ENCODE measurements around the gene PLCH1.
A peak's percentile ranks its signal among the peaks of the same experiment; 100 is the strongest.

The PLCH1 gene

GRCh38 chr3:155528579-155528978, 216.3 kb downstream of the PLCH1 start:
- no peak for TF ChIP-seq CTCF (IDR thresholded peaks at IDR 0.05; ENCODE audit: insufficient read depth, low read depth, low read length, missing control alignments)
- no peak for DNase-seq (ENCODE audit: low read depth)
- no peak overlapping the region for H3K4me3 ChIP-seq (ENCODE audit: low read depth, low read length)

DNA sequence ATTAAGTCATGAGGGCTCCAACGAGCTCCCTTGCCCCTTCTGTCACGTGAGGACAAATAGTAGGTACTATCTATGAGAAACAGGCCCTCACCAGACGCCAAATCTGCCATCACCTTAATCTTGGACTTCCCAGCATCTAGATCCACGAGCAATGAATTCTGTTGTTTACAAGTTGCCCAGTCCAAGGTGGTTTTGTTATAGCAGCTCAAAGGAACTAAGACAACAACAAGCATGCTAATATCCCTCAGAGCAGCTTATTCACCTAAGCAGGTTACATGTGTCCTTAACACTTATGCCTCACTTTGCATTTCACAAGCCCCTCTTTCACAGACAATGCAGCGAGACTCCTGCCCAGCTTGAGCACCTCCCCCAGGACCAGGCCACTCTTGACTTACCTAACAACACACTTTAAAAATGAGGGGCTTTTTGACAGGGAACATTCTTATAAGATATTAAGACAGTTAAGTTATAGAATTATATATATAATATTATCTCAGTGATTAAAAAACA, 219.5 kb downstream of the PLCH1 start:
- no peak for TF ChIP-seq CTCF (IDR thresholded peaks at IDR 0.05; ENCODE audit: insufficient read depth, low read depth, low read length, missing control alignments)

DNA sequence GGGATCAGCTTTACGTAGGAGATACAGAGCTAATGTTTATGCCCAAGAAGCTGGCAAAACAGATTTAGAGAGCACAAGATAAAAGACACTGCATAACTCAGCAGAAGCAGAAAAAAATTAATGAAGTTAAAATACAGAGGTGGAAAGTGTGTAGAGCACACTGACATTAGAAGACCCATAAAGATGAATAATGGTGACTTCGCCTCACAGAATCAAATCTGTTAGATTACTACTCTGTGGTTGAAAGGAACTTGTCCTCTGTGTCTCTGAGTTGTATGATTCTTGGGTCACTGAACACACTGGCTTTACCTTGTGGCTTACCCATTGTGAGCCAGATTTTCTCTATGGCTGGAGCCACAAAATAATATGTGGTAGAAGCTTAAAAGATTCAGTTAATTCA, 224.4 kb downstream of the PLCH1 start:
- no peak for TF ChIP-seq CTCF (IDR thresholded peaks at IDR 0.05; ENCODE audit: insufficient read depth, low read depth, low read length, missing control alignments)
- no peak overlapping the region for H3K4me3 ChIP-seq (ENCODE audit: low read depth, low read length)
- DNase-seq (ENCODE audit: low read depth): no peak

More for the DNA sequence above, 219.5 kb downstream of the PLCH1 start:
- DNase-seq (ENCODE audit: low read depth): no peak
- no peak overlapping the region for H3K4me3 ChIP-seq (ENCODE audit: low read depth, low read length)

DNA sequence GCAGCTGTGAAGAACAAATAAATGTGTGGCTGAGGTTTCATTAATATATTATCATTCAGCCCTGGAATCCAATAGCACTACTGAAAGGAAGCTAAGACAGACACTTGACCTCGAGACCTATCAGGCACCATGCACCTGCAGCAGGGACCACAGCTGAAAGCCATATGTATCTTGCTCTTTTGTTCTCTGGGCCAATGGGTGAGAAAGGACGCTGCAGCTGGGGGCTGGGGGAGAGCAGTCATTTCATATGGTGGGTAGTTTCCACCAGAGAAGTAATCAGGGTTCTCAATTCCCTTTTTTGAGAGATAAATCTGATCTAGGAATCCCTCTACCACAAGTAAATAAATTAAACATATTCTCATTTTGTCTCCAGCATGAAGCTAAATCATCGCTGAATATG, 225.8 kb downstream of the PLCH1 start:
- TF ChIP-seq CTCF (IDR thresholded peaks at IDR 0.05; ENCODE audit: insufficient read depth, low read depth, low read length, missing control alignments): no peak
- DNase-seq (ENCODE audit: low read depth): peak; percentile 24
- no peak overlapping the region for H3K4me3 ChIP-seq (ENCODE audit: low read depth, low read length)

GRCh38 chr3:155517903-155518302, 227.0 kb downstream of the PLCH1 start:
- DNase-seq (ENCODE audit: low read depth): no peak
- no peak for TF ChIP-seq CTCF (IDR thresholded peaks at IDR 0.05; ENCODE audit: insufficient read depth, low read depth, low read length, missing control alignments)
- H3K4me3 ChIP-seq (ENCODE audit: low read depth, low read length): no peak overlapping the region

GRCh38 chr3:155516439-155516838, 228.4 kb downstream of the PLCH1 start:
- H3K4me3 ChIP-seq (ENCODE audit: low read depth, low read length): no peak overlapping the region
- no peak for TF ChIP-seq CTCF (IDR thresholded peaks at IDR 0.05; ENCODE audit: insufficient read depth, low read depth, low read length, missing control alignments)
- no peak for DNase-seq (ENCODE audit: low read depth)

GRCh38 chr3:155512867-155513261, 232.0 kb downstream of the PLCH1 start:
- DNase-seq (ENCODE audit: low read depth): no peak
- TF ChIP-seq CTCF (IDR thresholded peaks at IDR 0.05; ENCODE audit: insufficient read depth, low read depth, low read length, missing control alignments): no peak
- H3K4me3 ChIP-seq (ENCODE audit: low read depth, low read length): no peak overlapping the region
